Spinal cord (tissue), 10 donors: ENCODE measurements around the gene BCAS1. TPM values are rescaled to one million over a fixed set of nuclear protein-coding genes. Genes with fewer than 3 reads are reported as not detected.
"Not testable (repeated sequence)": the region's sequence is repeated elsewhere in the genome, so short reads cannot be mapped to it uniquely, and the experiment has no call there.

Experiments
- DNase-seq, 6 donors: peaks; one replicate each; pipeline versions ENCODE4 v3.0.0 to v3.0.0-alpha.2; 2013 to 2015; ENCODE audit warnings: low spot score in 6 of 6, low read depth in 4 of 6
- H3K27ac ChIP-seq: one replicate; pipeline ENCODE4 v1.5.1; 2013; ENCODE audit warnings: low read depth, low read length, control low read depth
- H3K27me3 ChIP-seq: one replicate; pipeline ENCODE4 v1.6.1; 2013; ENCODE audit warnings: low read length; ENCODE audit not compliant: control insufficient read depth, insufficient read depth
- H3K36me3 ChIP-seq: one replicate; pipeline ENCODE4 v1.6.1; 2013; ENCODE audit warnings: low read length; ENCODE audit not compliant: control insufficient read depth, insufficient read depth
- H3K4me1 ChIP-seq: one replicate; pipeline ENCODE4 v1.6.1; 2013; ENCODE audit warnings: low read length; ENCODE audit not compliant: control insufficient read depth, insufficient read depth
- H3K4me3 ChIP-seq: one replicate; pipeline ENCODE4 v1.5.1; 2013; ENCODE audit warnings: low read depth, low read length, control low read depth
- H3K9me3 ChIP-seq: one replicate; pipeline ENCODE4 v1.6.1; 2013; ENCODE audit warnings: low read length; ENCODE audit not compliant: control insufficient read depth, insufficient read depth
- WGBS: methylation state at CpG from one replicate; pipeline ENCODE4 v1.1.5; 2013; ENCODE audit warnings: missing lambda C conversion rate; ENCODE audit not compliant: insufficient coverage; 5-methylcytosine and 5-hydroxymethylcytosine counted together
- polyA plus RNA-seq, 2 donors: library from polyadenylated mRNA; unstranded; fragments of 120-200 nt; gene quantifications; one replicate each; pipeline ENCODE4 v1.2.1, GENCODE V29; 2013; ENCODE audit not compliant: insufficient read length in 2 of 2
- total RNA-seq, 2 donors: library from RNA; depleted of rRNA in 1 of 2; stranded (reverse); fragments of 120-200 nt in 1 of 2; fragments of >200 nt in 1 of 2; gene quantifications; one replicate each; pipeline versions ENCODE4 v1.2.3 to v1.2.4, GENCODE V29; 2013 to 2014
- donor health status: healthy.

The BCAS1 gene
- total and polyA plus RNA-seq, 4 donors, result 93.3 to 402 (median 189) TPM

- DNase-seq, result no peak
- H3K27ac ChIP-seq, result no peak overlapping the region
- H3K4me1 ChIP-seq, result no peaks in the 10 kb centered on the region
- no CpG with 5 or more reads among the region's 4 CpGs for WGBS
- H3K27me3 ChIP-seq, result no peaks in the 10 kb centered on the region
- no peaks in the 10 kb centered on the region for H3K36me3 ChIP-seq
- no peak overlapping the region for H3K4me3 ChIP-seq
- no peaks in the 10 kb centered on the region for H3K9me3 ChIP-seq
These were observed 90.3 kb downstream of the BCAS1 start for GRCh38 chr20:53980031-53980465.

- no peaks in the 10 kb centered on the region for H3K9me3 ChIP-seq
- DNase-seq, result no peak
- no peaks in the 10 kb centered on the region for H3K4me1 ChIP-seq
- H3K27me3 ChIP-seq, result no peaks in the 10 kb centered on the region
- no peak overlapping the region for H3K27ac ChIP-seq
- no peaks in the 10 kb centered on the region for H3K36me3 ChIP-seq
- H3K4me3 ChIP-seq, result no peak overlapping the region
These were observed 91.9 kb downstream of the BCAS1 start for GRCh38 chr20:53978497-53978896.

- Histone ChIP-seq H3K27me3 (no peaks in the 10 kb centered on the region), H3K9me3 (no peaks in the 10 kb centered on the region), H3K27ac (no peak overlapping the region), H3K4me3 (no peak overlapping the region), H3K36me3 (no peaks in the 10 kb centered on the region), H3K4me1 (no peaks in the 10 kb centered on the region)
- DNase-seq, result no peak
- no CpG with 5 or more reads among the region's 1 CpG for WGBS
These were observed 93.0 kb downstream of the BCAS1 start for GRCh38 chr20:53977391-53977790.

GRCh38 chr20:53975761-53976160 lies 94.6 kb downstream of the BCAS1 start:
- WGBS, result no CpG with 5 or more reads among the region's 5 CpGs

GRCh38 chr20:53974785-53975555 lies 95.4 kb downstream of the BCAS1 start:
- Histone ChIP-seq H3K36me3 (no peaks in the 10 kb centered on the region), H3K9me3 (no peaks in the 10 kb centered on the region), H3K27me3 (no peaks in the 10 kb centered on the region), H3K27ac (no peak overlapping the region), H3K4me1 (no peaks in the 10 kb centered on the region), H3K4me3 (no peak overlapping the region)
- 89% methylated on average over 7 of the region's 19 CpGs for WGBS
- no peak for DNase-seq

More at GRCh38 chr20:53975761-53976160, 94.6 kb downstream of the BCAS1 start:
- Histone ChIP-seq H3K9me3 (no peaks in the 10 kb centered on the region), H3K27me3 (no peaks in the 10 kb centered on the region), H3K36me3 (no peaks in the 10 kb centered on the region), H3K4me1 (no peaks in the 10 kb centered on the region), H3K27ac (no peak overlapping the region), H3K4me3 (no peak overlapping the region)
- DNase-seq, result no peak

- H3K27me3 ChIP-seq, H3K9me3 ChIP-seq, H3K27ac ChIP-seq, H3K4me1 ChIP-seq, DNase-seq, H3K4me3 ChIP-seq, H3K36me3 ChIP-seq: not testable (repeated sequence)
- WGBS, result 69% methylated on average over 4 of the region's 5 CpGs
These were observed 96.5 kb downstream of the BCAS1 start for GRCh38 chr20:53973882-53974281.

GRCh38 chr20:53972179-53972578 lies 98.2 kb downstream of the BCAS1 start:
- H3K9me3 ChIP-seq, result no peaks in the 10 kb centered on the region
- no peak overlapping the region for H3K27ac ChIP-seq
- no peaks in the 10 kb centered on the region for H3K4me1 ChIP-seq
- H3K27me3 ChIP-seq, result no peaks in the 10 kb centered on the region
- DNase-seq, result no peak
- H3K36me3 ChIP-seq, result no peaks in the 10 kb centered on the region
- H3K4me3 ChIP-seq, result no peak overlapping the region
- WGBS, result 100% methylated on average over 1 of the region's 1 CpG

GRCh38 chr20:53971096-53971683 lies 99.2 kb downstream of the BCAS1 start:
- Histone ChIP-seq H3K4me3 (no peak overlapping the region), H3K27ac (no peak overlapping the region), H3K9me3 (no peaks in the 10 kb centered on the region), H3K36me3 (no peaks in the 10 kb centered on the region), H3K4me1 (no peaks in the 10 kb centered on the region), H3K27me3 (no peaks in the 10 kb centered on the region)
- WGBS, result 74% methylated on average over 2 of the region's 3 CpGs
- no peak for DNase-seq

- no peak for DNase-seq
- no CpG with 5 or more reads among the region's 2 CpGs for WGBS
- H3K27me3 ChIP-seq, result no peaks in the 10 kb centered on the region
- no peak overlapping the region for H3K27ac ChIP-seq
- no peaks in the 10 kb centered on the region for H3K36me3 ChIP-seq
- no peaks in the 10 kb centered on the region for H3K4me1 ChIP-seq
- H3K9me3 ChIP-seq, result no peaks in the 10 kb centered on the region
- H3K4me3 ChIP-seq, result no peak overlapping the region
These were observed 100.2 kb downstream of the BCAS1 start for GRCh38 chr20:53970232-53970631.

- Histone ChIP-seq H3K4me1 (no peaks in the 10 kb centered on the region), H3K27ac (no peak overlapping the region), H3K27me3 (no peaks in the 10 kb centered on the region), H3K9me3 (no peaks in the 10 kb centered on the region), H3K4me3 (no peak overlapping the region), H3K36me3 (no peaks in the 10 kb centered on the region)
- WGBS, result 86% methylated on average over 4 of the region's 5 CpGs
- no peak for DNase-seq
These were observed 102.9 kb downstream of the BCAS1 start for GRCh38 chr20:53967527-53967926.
